GM18511 (cell line): ENCODE results near the gene TNNT2.

Experiments
- ATAC-seq: cut with Tn5 transposase; IDR thresholded peaks from one replicate; pipeline ENCODE4 v1.9.1; 2021; ENCODE audit warnings: mild to moderate bottlenecking, moderate library complexity; ENCODE audit not compliant: unreplicated experiment

TNNT2 gene

GRCh38 chr1:201320168-201320788 lies 57.2 kb downstream of the TNNT2 start:
- no peak for ATAC-seq

- ATAC-seq, result no peak
Measured at GRCh38 chr1:201319631-201320030, 57.8 kb downstream of the TNNT2 start.

GRCh38 chr1:201318504-201319340 lies 58.8 kb downstream of the TNNT2 start:
- no peak for ATAC-seq

DNA sequence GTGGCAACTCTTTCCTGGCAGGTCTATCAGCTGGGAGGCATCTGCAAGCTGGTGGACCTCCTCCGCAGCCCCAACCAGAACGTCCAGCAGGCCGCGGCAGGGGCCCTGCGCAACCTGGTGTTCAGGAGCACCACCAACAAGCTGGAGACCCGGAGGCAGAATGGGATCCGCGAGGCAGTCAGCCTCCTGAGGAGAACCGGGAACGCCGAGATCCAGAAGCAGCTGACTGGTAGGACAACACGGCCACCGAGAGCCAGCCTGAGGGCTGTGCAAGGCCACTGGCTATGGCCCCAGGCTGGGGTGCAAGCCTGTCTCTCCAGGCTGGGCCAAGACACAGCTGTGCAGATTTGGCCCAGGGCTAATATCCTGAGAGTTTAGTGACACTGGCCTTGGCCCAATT lies 59.9 kb downstream of the TNNT2 start:
- ATAC-seq, result no peak

GRCh38 chr1:201316556-201316955 lies 60.9 kb downstream of the TNNT2 start:
- no peak for ATAC-seq

DNA sequence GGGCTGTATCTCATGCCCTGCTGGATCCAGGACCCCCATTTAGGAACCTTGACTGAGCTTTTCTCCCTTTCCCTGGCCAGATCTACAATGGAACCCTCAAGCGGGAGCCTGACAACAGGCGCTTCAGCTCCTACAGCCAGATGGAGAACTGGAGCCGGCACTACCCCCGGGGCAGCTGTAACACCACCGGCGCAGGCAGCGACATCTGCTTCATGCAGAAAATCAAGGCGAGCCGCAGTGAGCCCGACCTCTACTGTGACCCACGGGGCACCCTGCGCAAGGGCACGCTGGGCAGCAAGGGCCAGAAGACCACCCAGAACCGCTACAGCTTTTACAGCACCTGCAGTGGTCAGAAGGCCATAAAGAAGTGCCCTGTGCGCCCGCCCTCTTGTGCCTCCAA lies 64.4 kb downstream of the TNNT2 start:
- no peak for ATAC-seq

GRCh38 chr1:201312298-201312697 lies 65.2 kb downstream of the TNNT2 start:
- ATAC-seq, result no peak

DNA sequence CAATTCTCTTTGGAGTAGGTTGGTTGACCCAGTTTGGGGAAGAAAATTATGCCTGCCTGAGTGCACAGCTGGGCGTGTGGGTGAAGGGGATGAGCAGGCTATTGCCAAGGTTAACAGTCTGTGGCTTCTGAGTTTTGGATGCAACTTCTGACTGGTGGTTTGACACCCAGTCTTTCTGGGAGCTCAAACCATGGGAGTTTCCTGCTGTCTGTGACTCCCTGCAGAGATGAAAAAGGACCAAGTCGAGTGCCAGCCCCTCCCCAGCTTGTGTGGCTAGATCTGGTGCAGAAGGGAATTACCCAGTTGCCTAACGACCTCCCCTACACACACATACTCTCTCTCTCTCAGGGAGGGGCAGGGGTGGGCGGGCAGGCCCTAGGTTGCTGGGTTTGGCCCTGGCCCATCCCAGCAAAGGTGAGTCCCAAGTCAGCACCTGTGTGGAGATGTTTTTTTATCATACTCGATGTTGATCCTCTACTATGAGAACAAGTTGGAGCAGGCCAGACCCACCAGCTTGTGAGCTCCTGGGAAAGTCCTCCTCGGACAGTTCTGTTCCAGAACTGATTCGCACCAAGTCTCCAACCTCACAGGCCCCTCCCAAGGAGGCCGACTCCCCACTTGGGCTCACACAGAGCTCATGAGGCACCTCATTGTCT lies 66.0 kb downstream of the TNNT2 start:
- ATAC-seq, result no peak

DNA sequence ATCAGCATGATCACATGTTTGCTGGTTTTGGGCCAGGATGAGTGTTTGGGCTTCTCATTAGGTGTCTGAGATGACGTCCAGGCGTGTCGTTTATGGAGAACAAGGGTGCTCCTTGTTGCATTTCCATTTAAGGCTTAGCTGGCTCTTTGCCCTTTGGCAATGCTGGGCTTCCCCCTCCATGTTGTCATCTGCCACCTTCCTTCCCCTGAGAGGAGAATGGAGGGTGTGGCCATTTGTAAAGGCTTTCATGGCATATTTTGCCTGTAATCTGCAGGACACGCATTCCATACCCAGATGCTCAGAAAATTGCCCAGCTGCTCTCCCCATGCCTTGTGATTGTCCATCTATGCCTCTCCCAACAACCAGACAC lies 66.5 kb downstream of the TNNT2 start:
- no peak for ATAC-seq

DNA sequence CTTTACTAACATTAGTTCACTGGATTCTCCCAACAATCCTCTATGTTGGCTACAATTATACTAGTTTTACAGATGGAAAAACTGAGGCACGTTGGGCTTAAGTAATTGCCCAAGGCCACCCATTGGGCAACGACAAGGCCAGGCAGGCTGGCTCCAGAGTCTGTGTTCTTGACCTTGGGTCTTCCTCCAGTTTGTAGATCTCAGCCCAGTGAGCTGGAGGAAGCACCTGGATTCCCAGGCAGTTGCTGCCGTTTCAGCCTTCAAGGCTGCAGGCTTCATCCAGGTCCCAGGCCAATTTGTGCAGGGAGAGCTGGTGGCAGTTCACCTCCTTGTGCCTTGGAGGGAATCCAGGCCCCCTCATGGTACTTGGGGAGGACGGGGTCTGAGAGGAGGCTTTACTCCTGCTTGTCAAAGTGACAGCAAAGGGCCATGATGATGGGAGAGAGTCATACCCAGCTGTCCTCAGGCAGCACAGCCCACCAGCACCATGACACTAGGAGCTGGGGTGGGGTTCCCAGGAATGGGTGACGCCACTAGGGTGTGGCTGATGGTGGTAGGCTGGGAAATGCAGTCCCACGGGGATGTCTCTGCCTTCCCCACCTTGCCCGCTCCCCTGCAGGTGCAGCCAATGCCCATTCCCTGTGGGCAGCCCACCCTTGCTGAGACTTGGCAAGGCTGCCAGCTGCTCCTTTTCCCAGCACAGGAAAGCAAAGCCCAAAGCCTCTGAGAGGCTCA lies 67.1 kb downstream of the TNNT2 start:
- no peak for ATAC-seq

GRCh38 chr1:201309416-201309815 lies 68.1 kb downstream of the TNNT2 start:
- ATAC-seq, result no peak
